Spleen (tissue), 7 donors: ENCODE measurements around the gene GTF2A1.

Experiments used
- POLR2A ChIP-seq, 3 donors: fragments of 450-650 bp; IDR thresholded peaks; one replicate each; pipeline ENCODE4 v1.5.1; 2017; ENCODE audit warnings: antibody characterized with exemption in 3 of 3, mild to moderate bottlenecking in 1 of 3
- TF ChIP-seq, protein P1 (sequence below), 11 experiments: fragments of 200-600 bp in 7 of 11; fragments of 450-650 bp in 4 of 11; sonication (generic) in 4 of 11; IDR thresholded peaks in 8 of 11; conservative IDR thresholded peaks in 3 of 11; 1 replicate in 7 of 11; 2 replicates in 4 of 11; pipeline versions ENCODE4 v1.4.0 to v1.8.0; 2016 to 2021; ENCODE audit warnings: antibody characterized with exemption in 11 of 11, inconsistent platforms in 4 of 11, mild to moderate bottlenecking in 1 of 11
- donor health status: DM: no; HTN: no; CAD: no; lungs with moderate emphysema.
- donor health status: DM: no; HTN: no; CAD: no.
- donor health status: DM: no; HTN: no; CAD: no.

DNA sequence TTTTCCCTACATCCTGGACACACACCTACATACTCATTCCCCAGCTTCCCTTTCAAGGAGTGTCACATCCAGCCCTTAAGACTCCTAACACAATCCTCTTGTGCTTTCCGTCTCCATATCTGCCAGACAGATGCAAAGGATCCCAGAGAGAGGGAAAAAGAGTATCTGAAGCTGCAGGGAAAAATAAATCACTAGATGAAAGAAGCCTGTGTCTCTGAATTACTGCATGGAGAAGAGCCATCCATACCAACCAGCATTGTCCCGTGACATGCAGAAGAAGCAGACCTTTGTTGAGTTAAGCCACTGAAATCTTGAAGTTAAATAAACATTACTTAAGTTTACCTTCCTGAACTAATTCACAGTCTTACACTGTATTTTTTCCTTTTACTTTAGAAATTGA, 54.6 kb downstream of the GTF2A1 start:
- TF ChIP-seq, protein P1, sequence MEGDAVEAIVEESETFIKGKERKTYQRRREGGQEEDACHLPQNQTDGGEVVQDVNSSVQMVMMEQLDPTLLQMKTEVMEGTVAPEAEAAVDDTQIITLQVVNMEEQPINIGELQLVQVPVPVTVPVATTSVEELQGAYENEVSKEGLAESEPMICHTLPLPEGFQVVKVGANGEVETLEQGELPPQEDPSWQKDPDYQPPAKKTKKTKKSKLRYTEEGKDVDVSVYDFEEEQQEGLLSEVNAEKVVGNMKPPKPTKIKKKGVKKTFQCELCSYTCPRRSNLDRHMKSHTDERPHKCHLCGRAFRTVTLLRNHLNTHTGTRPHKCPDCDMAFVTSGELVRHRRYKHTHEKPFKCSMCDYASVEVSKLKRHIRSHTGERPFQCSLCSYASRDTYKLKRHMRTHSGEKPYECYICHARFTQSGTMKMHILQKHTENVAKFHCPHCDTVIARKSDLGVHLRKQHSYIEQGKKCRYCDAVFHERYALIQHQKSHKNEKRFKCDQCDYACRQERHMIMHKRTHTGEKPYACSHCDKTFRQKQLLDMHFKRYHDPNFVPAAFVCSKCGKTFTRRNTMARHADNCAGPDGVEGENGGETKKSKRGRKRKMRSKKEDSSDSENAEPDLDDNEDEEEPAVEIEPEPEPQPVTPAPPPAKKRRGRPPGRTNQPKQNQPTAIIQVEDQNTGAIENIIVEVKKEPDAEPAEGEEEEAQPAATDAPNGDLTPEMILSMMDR (IDR thresholded peaks at IDR 0.05 in 8 of 11, conservative IDR thresholded peaks at IDR 0.05 in 3 of 11) = no peak
- TF ChIP-seq POLR2A (IDR thresholded peaks at IDR 0.05) = no peak
